ENCODE data around the gene PTPRA.

PTPRA gene

GRCh38 chr20:3082955-3083952 is 210.0 kb downstream of the PTPRA start:
- DNase-seq = peak; percentile 47

- DNase-seq = peak; percentile 15
Observed at GRCh38 chr20:3084283-3084985, 211.2 kb downstream of the PTPRA start, which contains the start of gene AVP. TSS of gene AVP (minus strand) at chr20:3084724. CDS start at chr20:3084674, 50 bp downstream.

- no peak for DNase-seq
Observed at GRCh38 chr20:3084986-3085360, 211.7 kb downstream of the PTPRA start.

GRCh38 chr20:3085571-3086072 is 212.3 kb downstream of the PTPRA start:
- no peak for DNase-seq

GRCh38 chr20:3088031-3088430 is 214.8 kb downstream of the PTPRA start:
- DNase-seq = no peak
